Fibroblast of skin of abdomen (primary cell): ENCODE measurements around the gene TRIM5.

ENCODE experiments used
- DNase-seq: peaks from one replicate; pipeline ENCODE4 v3.0.0-alpha.2; 2013

Gene TRIM5

DNA sequence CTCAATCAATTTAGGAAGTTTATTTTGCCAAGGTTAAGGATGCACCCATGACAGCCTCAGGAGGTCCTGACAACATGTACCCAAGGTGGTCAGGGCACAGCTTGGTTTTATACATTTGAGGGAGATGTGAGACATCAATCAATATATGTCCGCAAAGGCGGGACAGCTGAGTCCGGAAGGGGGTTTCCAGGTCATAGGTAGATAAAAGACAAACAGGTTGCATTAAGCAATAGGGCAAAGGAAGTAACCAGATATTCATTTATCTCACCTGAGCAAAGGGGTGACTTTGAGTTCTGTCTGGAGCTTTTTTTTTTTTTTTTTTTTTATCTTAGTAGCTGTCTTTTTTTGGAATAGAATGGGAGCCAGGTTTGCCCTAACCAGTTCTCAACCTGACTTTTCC is 62.1 kb downstream of the TRIM5 start:
- DNase-seq: no peak

DNA sequence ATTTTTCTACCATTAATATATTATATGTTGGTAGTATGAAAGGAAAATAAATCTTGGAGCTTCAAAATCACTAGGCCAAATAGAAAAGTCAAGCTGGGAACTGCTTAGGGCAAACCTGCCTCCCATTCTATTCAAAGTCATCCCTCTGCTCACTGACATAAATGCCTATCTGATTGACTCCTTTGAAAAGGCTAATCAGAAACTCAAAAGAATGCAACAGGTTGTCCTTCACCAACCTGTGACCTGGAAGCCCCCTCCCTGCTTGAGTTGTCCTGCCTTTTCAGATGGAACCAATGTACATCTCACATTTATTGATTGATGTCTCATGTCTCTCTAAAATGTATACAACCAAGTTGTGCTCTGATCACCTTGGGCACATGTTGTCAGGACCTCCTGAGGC is 63.3 kb downstream of the TRIM5 start:
- DNase-seq: no peak

DNA sequence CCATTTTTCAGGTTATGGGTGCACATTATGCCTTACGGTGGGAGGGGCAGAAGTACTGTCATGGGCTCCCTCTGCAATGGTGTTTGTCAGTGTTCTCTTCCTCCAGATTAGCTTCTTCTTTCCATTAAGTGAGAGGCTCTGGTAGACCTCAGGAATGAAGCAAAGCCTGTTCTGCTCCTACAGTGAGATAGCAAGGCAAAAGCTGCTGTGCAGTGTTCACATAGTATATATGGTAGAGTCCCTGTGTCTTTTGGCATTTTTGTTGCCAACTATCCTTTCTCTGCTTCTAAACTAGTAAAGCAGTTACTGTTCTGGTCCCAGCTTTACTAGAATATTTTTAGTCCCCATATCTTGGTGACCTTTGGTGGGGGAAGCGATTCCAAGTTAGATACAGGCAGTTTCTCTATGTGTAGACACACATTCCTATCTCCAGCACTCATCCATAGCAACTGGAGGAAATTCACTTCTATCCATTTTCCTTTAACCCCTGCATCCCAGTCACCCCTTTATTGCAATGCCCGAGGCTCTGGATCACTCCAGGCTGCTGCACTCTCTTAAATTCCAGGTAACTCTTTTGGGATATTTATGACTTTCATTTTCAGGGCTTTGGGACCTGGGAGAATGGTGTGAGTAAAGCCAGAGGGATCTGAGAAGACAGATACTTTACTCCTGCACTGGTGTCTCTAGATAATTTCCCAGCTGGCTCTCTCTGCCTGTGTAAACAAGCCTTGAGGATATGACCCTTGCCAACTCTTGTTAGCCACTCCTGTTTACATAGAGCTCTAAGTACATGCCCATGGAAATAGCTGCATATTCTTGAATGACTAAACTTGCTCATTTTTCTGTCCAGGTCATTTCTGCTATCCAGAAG is 64.0 kb downstream of the TRIM5 start:
- peak; percentile 50 for DNase-seq

DNA sequence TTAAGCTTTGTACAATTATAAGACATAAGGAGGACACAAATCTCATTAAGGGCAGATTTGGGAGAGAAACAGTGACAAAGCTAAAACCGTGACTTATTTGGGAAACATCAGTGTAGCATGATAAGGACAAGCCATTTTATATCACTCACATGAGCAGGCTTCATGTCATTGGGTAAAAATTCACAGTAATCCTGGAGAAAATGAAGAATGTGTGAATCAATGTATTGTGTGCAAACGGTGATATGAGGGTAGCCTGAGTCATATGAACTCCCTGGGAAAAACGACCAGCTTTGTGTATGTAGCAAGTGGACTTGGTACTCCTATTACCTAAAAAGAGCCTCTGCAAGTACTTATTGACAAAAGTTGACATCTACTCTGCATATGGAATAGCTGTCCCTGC is 66.1 kb downstream of the TRIM5 start:
- peak; percentile 62 for DNase-seq
